Measurements from ENCODE around the gene UPK3A. TPM values are rescaled to one million over a fixed set of nuclear protein-coding genes. Genes with fewer than 3 reads are reported as not detected.

Gene UPK3A
- total and polyA plus RNA-seq, 2 of the 13 experiments (the other 11 are each of a cell fraction or from before 2014, with no cell fraction given): 10.5 to 13.8 TPM

DNA sequence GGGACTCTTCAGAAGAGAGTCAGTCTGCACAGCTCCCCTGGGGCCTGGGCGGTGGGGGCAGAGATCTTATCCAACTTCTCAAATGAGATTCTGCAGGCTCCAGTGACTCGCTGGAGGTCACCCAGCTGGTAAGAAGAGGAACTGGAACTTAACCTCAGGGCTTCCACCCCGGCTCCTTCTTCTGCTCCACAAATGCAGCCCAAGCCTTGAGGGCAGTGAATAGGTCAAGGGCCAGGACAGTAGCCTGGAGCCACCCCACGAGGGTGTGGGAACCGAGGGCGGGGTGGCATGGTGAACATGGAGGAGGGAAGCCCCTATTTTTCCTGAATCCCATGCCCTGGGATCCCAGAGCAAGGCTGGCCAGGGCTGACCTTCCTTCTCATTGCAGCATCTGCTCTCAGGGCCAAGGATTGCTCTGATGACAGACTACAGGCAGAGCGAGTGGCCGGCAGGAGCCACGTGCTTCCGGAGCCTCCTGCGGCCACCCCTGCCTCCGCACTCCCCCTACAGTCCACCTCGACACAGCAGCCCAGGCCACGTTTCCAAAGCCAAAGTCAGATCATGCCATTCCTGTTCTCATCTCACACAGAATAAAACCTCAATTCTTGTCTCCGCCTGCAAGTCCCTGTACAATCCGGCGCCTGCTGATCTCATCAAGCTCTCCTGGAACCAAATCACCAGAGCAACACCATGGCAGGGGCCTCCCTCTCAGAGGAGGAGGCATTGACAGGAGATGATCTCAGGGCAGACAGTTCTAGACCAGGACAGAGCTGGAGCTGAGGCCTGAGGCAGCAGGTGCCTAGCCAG, 21.1 kb upstream of the UPK3A start (continued):
- TF ChIP-seq ZNF652 (CRISPR knock-in tag; IDR thresholded peaks at IDR 0.05; ENCODE audit: borderline replicate concordance, low read depth) (peak; percentile 42; the same call in 1 of the 2 replicates), ZNF280B (CRISPR knock-in tag; IDR thresholded peaks at IDR 0.05; ENCODE audit: borderline replicate concordance) (peak; percentile 48; the same call in 1 of the 2 replicates), ZNF644 (CRISPR knock-in tag; IDR thresholded peaks at IDR 0.05; ENCODE audit: low read depth) (peak; percentile 51; the same call in 1 of the 2 replicates), ZNF609 (CRISPR knock-in tag; IDR thresholded peaks at IDR 0.05; ENCODE audit: borderline replicate concordance) (peak; percentile 40; the same call in 1 of the 2 replicates), CCDC6 (CRISPR knock-in tag; IDR thresholded peaks at IDR 0.05) (peak; percentile 43; the same call in 1 of the 2 replicates), ZNF891 (CRISPR knock-in tag; IDR thresholded peaks at IDR 0.05) (0 out of 2 replicates have a peak, but pooled peaks have one; percentile 13), GMEB2 (CRISPR knock-in tag; IDR thresholded peaks at IDR 0.05; ENCODE audit: low read depth) (no peak), ZNF136 (CRISPR knock-in tag; IDR thresholded peaks at IDR 0.05; ENCODE audit: low read depth) (no peak), DMAP1 (CRISPR knock-in tag; IDR thresholded peaks at IDR 0.05) (peak; percentile 92; the same call in 1 of the 2 replicates), RNF2 (conservative IDR thresholded peaks at IDR 0.05; ENCODE audit: low read depth) (peak; percentile 78; the same call in 1 of the 2 replicates), ZNF792 (CRISPR knock-in tag; IDR thresholded peaks at IDR 0.05) (peak; percentile 37; the same call in 1 of the 2 replicates), ZNF713 (CRISPR knock-in tag; IDR thresholded peaks at IDR 0.05) (peak; percentile 95), PHF21A (CRISPR knock-in tag; IDR thresholded peaks at IDR 0.05) (peak; percentile 70; the same call in 1 of the 2 replicates)
- TF ChIP-seq, protein P1, sequence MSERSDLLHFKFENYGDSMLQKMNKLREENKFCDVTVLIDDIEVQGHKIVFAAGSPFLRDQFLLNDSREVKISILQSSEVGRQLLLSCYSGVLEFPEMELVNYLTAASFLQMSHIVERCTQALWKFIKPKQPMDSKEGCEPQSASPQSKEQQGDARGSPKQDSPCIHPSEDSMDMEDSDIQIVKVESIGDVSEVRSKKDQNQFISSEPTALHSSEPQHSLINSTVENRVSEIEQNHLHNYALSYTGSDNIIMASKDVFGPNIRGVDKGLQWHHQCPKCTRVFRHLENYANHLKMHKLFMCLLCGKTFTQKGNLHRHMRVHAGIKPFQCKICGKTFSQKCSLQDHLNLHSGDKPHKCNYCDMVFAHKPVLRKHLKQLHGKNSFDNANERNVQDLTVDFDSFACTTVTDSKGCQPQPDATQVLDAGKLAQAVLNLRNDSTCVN (CRISPR knock-in tag; IDR thresholded peaks at IDR 0.05; ENCODE audit: borderline replicate concordance): peak; percentile 80; the same call in 1 of the 2 replicates
- TF ChIP-seq, protein P2, sequence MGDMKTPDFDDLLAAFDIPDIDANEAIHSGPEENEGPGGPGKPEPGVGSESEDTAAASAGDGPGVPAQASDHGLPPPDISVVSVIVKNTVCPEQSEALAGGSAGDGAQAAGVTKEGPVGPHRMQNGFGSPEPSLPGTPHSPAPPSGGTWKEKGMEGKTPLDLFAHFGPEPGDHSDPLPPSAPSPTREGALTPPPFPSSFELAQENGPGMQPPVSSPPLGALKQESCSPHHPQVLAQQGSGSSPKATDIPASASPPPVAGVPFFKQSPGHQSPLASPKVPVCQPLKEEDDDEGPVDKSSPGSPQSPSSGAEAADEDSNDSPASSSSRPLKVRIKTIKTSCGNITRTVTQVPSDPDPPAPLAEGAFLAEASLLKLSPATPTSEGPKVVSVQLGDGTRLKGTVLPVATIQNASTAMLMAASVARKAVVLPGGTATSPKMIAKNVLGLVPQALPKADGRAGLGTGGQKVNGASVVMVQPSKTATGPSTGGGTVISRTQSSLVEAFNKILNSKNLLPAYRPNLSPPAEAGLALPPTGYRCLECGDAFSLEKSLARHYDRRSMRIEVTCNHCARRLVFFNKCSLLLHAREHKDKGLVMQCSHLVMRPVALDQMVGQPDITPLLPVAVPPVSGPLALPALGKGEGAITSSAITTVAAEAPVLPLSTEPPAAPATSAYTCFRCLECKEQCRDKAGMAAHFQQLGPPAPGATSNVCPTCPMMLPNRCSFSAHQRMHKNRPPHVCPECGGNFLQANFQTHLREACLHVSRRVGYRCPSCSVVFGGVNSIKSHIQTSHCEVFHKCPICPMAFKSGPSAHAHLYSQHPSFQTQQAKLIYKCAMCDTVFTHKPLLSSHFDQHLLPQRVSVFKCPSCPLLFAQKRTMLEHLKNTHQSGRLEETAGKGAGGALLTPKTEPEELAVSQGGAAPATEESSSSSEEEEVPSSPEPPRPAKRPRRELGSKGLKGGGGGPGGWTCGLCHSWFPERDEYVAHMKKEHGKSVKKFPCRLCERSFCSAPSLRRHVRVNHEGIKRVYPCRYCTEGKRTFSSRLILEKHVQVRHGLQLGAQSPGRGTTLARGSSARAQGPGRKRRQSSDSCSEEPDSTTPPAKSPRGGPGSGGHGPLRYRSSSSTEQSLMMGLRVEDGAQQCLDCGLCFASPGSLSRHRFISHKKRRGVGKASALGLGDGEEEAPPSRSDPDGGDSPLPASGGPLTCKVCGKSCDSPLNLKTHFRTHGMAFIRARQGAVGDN (CRISPR knock-in tag; IDR thresholded peaks at IDR 0.05): peak; percentile 99
